Measurements from ENCODE around the gene PCDH10. TPM values are rescaled to one million over a fixed set of nuclear protein-coding genes. Genes with fewer than 3 reads are reported as not detected.

The PCDH10 gene
- polyA plus RNA-seq, 1 of the 3 experiments (the other 2 are of a cell fraction) = 0.02 TPM

DNA sequence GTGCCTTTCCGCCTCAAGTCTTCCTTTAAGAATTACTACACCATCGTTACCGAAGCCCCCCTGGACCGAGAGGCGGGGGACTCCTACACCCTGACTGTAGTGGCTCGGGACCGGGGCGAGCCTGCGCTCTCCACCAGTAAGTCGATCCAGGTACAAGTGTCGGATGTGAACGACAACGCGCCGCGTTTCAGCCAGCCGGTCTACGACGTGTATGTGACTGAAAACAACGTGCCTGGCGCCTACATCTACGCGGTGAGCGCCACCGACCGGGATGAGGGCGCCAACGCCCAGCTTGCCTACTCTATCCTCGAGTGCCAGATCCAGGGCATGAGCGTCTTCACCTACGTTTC lies 2.2 kb downstream of the PCDH10 start:
- Histone ChIP-seq H2AFZ (ENCODE audit: low read depth) (no peak overlapping the region), H4K20me1 (ENCODE audit: insufficient read depth) (no peaks in the 10 kb centered on the region), H3K4me3 (ENCODE audit: low read depth in 2 of 2, low read length in 1 of 2) (no peak overlapping the region), H3K4me1 (ENCODE audit: control insufficient read depth in 1 of 2, insufficient read depth in 2 of 2, low read depth in 1 of 2, low read length in 1 of 2) (peaks cover 0 to 18% of the 10 kb centered on the region in 2 experiments; a peak in 2 of 4 replicates), H3K27ac (ENCODE audit: low read depth in 2 of 2, low read length in 1 of 2) (no peak overlapping the region), H3K79me2 (ENCODE audit: insufficient read depth) (no peaks in the 10 kb centered on the region), H3K9me3 (no peaks in the 10 kb centered on the region), H3K36me3 (replicated peaks in 1 of 2; ENCODE audit: control insufficient read depth in 1 of 2, insufficient read depth in 2 of 2, low read length in 1 of 2) (no peaks in the 10 kb centered on the region), H3K9ac (no peak overlapping the region), H3K9me2 (no peaks in the 10 kb centered on the region), H3K4me2 (no peak overlapping the region), H3K27me3 (ENCODE audit: insufficient read depth) (peaks cover 73% of the 10 kb centered on the region), H3F3A (replicated peaks; ENCODE audit: insufficient read depth) (peaks cover 5% of the 10 kb centered on the region)
- 3% methylated on average over 6 of the region's 31 CpGs for WGBS (ENCODE audit: low lambda C conversion rate)
- CTCF ChIA-PET = no interaction called here
- POLR2A ChIA-PET = no interaction called here
- TF ChIP-seq TCF12 (IDR thresholded peaks at IDR 0.05) (no peak), IRF3 (IDR thresholded peaks at IDR 0.05; ENCODE audit: low read depth, low read length) (no peak), FOXJ3 (CRISPR knock-in tag; IDR thresholded peaks at IDR 0.05) (no peak), GABPA (IDR thresholded peaks at IDR 0.05; ENCODE audit: low read depth) (no peak), EZH2phosphoT487 (IDR thresholded peaks at IDR 0.05; ENCODE audit: borderline replicate concordance, low read depth) (no peak), JUND (IDR thresholded peaks at IDR 0.05) (no peak), CHD2 (IDR thresholded peaks at IDR 0.05; ENCODE audit: low read length, partially characterized antibody) (no peak), RFX5 (IDR thresholded peaks at IDR 0.05; ENCODE audit: low read length) (no peak), POLR2AphosphoS5 (IDR thresholded peaks at IDR 0.05; ENCODE audit: low read depth, low read length) (no peak), MXI1 (IDR thresholded peaks at IDR 0.05; ENCODE audit: low read depth, low read length) (no peak), NRF1 (IDR thresholded peaks at IDR 0.05; ENCODE audit: low read depth, low read length) (no peak), NFIC (IDR thresholded peaks at IDR 0.05; ENCODE audit: borderline replicate concordance) (no peak)
- TF ChIP-seq, protein P1, sequence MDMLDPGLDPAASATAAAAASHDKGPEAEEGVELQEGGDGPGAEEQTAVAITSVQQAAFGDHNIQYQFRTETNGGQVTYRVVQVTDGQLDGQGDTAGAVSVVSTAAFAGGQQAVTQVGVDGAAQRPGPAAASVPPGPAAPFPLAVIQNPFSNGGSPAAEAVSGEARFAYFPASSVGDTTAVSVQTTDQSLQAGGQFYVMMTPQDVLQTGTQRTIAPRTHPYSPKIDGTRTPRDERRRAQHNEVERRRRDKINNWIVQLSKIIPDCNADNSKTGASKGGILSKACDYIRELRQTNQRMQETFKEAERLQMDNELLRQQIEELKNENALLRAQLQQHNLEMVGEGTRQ (IDR thresholded peaks at IDR 0.05; ENCODE audit: borderline replicate concordance, low read depth, low read length) = no peak
- TF ChIP-seq, protein P2, sequence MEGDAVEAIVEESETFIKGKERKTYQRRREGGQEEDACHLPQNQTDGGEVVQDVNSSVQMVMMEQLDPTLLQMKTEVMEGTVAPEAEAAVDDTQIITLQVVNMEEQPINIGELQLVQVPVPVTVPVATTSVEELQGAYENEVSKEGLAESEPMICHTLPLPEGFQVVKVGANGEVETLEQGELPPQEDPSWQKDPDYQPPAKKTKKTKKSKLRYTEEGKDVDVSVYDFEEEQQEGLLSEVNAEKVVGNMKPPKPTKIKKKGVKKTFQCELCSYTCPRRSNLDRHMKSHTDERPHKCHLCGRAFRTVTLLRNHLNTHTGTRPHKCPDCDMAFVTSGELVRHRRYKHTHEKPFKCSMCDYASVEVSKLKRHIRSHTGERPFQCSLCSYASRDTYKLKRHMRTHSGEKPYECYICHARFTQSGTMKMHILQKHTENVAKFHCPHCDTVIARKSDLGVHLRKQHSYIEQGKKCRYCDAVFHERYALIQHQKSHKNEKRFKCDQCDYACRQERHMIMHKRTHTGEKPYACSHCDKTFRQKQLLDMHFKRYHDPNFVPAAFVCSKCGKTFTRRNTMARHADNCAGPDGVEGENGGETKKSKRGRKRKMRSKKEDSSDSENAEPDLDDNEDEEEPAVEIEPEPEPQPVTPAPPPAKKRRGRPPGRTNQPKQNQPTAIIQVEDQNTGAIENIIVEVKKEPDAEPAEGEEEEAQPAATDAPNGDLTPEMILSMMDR (IDR thresholded peaks at IDR 0.05) = no peak
- TF ChIP-seq, protein P3, sequence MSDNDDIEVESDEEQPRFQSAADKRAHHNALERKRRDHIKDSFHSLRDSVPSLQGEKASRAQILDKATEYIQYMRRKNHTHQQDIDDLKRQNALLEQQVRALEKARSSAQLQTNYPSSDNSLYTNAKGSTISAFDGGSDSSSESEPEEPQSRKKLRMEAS (IDR thresholded peaks at IDR 0.05; ENCODE audit: low read depth) = no peak
- DNase-seq = no peak

All from SK-N-SH (cell line).